ENCODE measurements around the gene FAM114A1.

Gene FAM114A1

GRCh38 chr4:38867478-38868058 is at the start of gene FAM114A1:
Gene FAM114A1 (plus strand): TSS chr4:38867806. CDS start chr4:38878079, 10,273 bp downstream.
- DNase-seq, result peak; percentile 78

- no peak for DNase-seq
These were observed 49.1 kb upstream of the FAM114A1 start for GRCh38 chr4:38818441-38818976.

GRCh38 chr4:38819569-38819968 is 48.0 kb upstream of the FAM114A1 start:
- no peak for DNase-seq

- DNase-seq, result no peak
These were observed 47.1 kb upstream of the FAM114A1 start for GRCh38 chr4:38820329-38821061.

GRCh38 chr4:38821739-38822138 is 45.9 kb upstream of the FAM114A1 start:
- no peak for DNase-seq

- no peak for DNase-seq
These were observed 44.8 kb upstream of the FAM114A1 start for GRCh38 chr4:38822748-38823303.

DNA sequence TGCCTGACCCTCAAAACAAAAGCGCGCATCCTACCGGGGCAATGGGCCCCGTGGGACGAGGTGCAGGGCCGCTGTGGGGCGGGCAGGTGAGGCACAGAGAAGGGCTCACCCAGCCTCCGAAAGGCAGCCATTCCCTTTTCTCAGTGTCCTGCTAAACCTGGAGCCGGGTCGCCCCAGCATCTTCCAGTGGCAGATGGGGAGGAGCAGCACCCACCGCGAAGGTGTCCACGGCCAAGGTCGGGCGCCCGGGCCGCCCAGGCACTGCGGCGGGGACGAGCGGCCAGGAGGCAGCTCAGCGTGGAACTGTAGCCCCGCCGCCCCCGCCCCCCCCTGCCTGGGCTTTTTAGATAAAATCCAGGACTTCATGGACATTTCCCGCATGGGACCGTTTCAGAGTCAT is 43.8 kb upstream of the FAM114A1 start:
- DNase-seq, result no peak

DNA sequence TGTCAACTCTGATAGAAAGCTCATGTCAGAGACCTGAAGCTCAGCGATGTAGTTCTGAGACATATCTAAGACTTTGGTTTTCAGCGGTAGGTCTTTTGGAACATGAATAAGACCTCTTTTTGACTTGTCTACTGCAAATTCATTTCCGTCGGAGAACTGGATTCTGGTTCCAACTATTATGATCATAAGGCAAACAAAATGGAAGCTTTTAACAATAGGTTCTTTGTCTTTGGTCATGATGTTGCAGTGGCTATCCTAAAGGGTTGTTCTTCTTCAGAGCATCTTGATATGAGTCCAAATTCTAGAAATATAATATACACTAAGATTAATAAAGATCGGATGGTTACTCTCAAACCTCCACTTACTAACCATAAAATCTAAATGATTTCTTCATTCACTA is 38.4 kb upstream of the FAM114A1 start:
- DNase-seq, result no peak

DNA sequence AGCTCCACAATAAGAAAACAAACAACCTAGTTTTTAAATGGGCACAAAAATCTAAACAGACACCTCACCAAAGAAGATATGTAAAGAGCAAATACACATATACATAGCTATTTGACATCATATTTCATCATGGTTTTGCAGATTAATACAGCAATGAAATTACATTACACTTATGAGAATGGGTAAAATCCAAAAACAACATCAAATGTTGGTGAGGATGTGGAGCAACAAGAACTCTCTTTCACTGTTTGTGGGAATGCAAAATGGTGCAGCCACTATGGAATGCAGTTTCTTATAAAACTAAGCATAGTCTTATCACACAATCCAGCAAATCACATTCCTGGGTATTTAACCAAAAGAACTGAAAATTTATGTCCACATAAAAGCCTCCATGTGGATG is 36.0 kb upstream of the FAM114A1 start:
- no peak for DNase-seq

GRCh38 chr4:38832206-38832605 is 35.4 kb upstream of the FAM114A1 start:
- no peak for DNase-seq

DNA sequence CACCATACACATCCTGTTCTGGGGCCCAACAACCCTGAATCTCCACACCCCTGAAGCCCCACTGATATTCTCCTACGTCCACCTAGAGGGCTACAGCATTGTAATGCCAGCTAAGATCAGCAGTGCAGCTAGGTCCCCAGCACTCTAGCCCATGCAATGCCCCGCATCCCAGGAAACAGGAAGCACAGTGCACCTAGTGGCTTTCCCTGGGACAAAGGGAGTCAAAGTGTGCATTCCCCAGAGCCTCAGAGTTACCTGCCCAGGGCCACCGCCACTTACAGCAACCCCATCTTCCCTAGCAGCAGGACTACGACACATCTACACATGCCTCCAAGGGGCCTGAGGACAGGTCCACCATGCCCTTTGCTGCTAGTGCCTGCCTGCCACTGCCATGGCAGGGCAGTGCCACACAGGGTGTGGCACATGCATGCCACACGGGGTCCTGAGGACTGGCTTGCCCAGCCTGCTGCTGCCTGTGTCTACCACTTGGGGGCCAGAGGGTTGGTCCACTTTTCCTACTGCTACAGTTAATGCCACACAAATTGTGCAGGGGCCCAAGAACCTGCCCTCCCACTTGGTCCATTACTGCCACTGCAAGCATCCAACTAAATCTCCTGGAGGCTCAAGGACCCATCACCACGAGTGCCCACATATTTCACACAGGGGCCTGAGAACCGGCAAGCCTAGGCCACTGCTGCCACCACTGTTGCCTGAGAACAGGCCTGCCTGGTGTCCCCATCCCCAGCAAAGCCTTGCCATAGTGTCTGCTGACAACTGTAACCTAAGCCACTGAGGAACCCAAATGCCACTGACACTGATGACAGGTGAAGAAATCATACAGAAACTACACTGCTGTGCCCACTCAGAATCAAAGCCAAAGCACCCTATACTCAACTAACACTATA is 34.7 kb upstream of the FAM114A1 start:
- DNase-seq, result peak; percentile 26

GRCh38 chr4:38834570-38834969 is 33.0 kb upstream of the FAM114A1 start:
- no peak for DNase-seq

DNA sequence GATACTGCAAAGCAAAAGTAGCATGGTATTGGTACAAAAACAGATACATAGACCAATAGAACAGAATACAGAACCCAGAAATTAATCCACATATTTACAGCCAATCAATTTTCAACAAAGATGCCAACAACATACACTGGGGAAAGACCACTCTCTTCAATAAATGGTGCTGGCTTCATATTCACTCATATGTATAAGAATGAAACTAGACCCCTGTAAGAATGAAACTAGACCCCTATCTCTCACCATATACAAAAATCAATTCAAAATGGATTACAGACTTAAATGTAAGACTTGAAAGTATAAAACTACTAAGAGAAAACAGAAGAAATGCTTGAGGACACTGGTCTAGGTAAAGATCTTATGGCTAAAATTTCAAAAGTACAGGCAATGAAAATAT is 30.3 kb upstream of the FAM114A1 start:
- DNase-seq, result no peak

DNA sequence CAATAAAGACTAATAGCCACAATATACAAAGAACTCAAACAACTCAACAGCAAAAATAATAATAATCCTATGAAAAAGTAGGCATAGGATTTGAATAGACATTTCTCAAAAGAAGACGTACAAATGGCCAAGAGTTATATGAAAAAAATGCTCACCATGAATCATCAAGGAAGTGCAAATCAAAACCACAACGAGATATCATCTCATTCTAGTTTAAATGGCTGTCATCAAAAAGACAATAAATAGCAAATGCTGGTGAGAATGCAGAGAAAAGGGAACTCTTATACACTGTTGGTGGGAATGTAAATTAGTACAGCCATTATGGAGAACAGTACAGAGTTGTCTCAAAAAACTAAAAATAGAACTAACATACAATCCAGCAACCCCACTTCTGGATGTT is 29.8 kb upstream of the FAM114A1 start:
- peak; percentile 16 for DNase-seq

DNA sequence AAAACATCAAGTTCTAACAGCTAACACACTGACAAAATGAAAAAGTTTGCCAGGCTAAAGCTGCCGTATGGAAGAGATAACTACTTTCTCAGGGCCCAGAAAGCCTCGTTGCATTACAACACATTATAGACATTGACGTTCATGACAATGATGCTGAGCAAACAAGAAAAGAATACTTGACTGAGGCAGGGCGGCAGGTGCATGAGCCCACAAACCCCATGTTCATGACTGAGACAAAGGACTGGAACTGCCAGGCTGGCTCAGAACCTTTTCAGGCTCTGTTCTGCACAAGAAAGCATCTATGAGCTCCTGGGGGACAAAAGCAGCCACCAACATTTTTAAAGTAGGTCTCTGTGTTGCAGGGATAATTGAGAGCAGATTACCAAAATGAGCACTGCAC is 24.6 kb upstream of the FAM114A1 start:
- no peak for DNase-seq

- no peak for DNase-seq
These were observed 21.6 kb upstream of the FAM114A1 start for GRCh38 chr4:38846015-38846414.

- DNase-seq, result no peak
These were observed 12.1 kb upstream of the FAM114A1 start for GRCh38 chr4:38855466-38855865.

GRCh38 chr4:38856046-38856445 is 11.6 kb upstream of the FAM114A1 start:
- DNase-seq, result peak; percentile 64

GRCh38 chr4:38856524-38857337 is 10.9 kb upstream of the FAM114A1 start, which contains the start of gene TLR6:
Gene TLR6 (minus strand): TSS chr4:38856817. CDS start chr4:38829473, 27,344 bp downstream.
- peak; percentile 88 for DNase-seq

GRCh38 chr4:38857354-38858096 is 10.1 kb upstream of the FAM114A1 start:
- peak; percentile 58 for DNase-seq

DNA sequence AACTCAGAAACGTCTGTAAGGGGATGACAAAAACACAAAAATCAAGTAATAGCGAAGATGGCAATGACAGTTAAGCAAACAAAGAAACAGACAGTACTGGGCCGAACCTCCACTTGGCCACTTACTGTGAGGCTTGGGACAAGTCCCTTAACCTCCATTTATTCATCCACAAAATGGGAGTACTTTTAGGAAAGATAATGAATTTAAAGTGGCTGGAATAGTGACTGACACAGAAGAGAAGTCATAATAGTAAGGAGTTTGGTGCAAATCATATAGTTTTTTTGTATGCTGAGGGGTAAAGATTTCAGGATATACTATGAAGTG is 9.5 kb upstream of the FAM114A1 start:
- DNase-seq, result no peak
